GM18873 (cell line): Measurements from ENCODE around the gene VWA3A.
"Not testable (repeated sequence)": the region's sequence is repeated elsewhere in the genome, so short reads cannot be mapped to it uniquely, and the experiment has no call there.

Experiments used
- ATAC-seq: cut with Tn5 transposase; IDR thresholded peaks from one replicate; pipeline ENCODE4 v1.9.1; 2021; ENCODE audit warnings: mild to moderate bottlenecking, moderate library complexity, moderate number of reproducible peaks; ENCODE audit not compliant: unreplicated experiment, low FRiP score

The VWA3A gene

DNA sequence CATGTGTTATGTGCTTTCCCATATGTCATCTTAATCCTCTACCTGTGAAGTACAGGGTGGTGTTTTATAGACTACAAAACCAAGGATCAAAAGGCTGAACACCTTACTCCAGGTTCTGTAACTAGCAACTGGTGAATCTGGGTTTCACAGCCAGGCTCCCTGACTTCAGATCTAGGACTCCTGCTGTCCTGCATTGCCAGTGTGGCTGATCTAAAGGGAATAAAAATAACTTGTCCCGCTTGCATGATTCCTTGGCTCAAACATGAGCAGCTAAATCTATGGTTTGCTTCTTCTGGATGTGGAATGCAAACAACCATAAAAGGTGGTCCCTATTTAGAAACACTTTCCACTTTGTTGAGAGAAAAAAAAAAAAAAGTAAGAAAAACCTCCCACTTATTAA, 3.7 kb upstream of the VWA3A start:
- ATAC-seq, result no peak

DNA sequence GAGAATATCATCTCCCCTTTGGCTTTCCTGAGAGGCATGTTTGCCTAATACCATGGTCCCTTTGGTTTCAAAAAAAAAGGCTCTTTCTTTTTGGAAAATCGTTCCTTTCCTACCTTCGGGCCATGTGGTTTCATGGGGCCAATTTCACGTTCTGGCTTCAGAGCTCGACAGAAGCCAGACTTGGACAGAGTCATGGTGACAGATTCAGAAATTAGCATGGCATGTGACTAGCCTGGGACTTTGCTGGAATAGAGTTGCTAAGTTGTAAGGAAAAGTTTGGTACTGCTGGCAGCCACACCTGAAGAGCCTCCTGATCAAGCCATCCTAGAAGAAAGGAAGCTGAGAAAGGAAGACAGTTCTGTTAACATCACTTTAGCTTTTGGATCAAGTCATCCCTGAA, 2.4 kb upstream of the VWA3A start:
- ATAC-seq, result no peak

DNA sequence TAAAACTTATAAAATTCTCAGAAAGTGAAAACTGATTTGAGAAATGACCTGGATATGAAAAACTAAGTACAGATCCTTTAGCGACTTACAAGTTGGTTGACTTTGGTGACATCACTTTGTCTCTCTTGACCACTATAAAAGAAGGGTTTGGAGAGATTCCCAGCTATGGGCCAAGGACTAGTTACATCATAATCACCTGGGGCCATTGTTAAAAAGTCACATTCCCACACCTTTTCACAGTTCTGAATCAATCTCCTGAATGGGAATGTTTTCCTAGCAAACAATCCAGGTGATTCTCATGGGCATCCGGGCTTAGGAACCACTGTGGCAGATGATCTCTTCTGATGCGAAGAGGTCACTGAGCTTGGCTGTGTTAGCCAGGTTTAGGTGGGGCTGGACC, 620 bp upstream of the VWA3A start:
- no peak for ATAC-seq

DNA sequence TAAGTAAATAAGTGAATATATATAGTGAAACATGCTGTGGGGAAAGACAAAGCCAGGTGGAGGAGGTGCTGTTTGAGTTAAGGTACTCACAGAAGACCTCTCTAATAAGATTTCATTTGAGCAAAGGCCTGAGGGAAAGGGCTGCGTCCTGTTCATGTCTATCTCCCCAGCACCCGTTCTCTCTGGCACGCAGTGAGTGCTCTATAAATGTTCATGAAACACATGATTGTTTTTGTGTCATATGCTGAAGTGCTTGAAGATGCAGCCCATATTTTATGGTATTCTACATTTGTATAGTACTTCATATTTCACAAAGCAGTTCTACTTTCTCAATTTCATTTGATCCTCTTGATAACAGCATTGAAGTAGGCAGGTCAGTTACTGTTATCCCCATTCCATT, 990 bp downstream of the VWA3A start:
- ATAC-seq, result no peak

DNA sequence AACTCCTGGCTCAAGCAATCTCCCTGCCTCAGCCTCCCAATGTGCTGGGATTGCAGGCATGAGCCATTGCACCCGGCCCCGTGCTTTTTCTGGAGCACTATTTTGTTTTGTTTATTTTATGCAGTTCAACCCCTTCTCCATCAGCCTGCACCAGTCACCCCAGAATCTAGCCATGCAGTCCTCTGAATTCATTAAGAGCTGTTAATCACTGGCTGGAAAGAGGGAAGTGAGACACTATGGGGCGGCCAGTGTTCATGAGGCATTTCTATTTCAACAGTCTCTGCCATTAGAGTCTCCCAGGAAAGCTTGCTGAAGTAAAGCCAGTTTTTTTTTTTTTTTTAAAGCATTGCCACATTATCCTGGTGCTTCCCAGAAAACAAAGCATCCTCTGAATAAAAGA, 1.7 kb downstream of the VWA3A start:
- ATAC-seq, result no peak

- no peak for ATAC-seq
Observed at GRCh38 chr16:22098405-22099255, 6.3 kb downstream of the VWA3A start.

DNA sequence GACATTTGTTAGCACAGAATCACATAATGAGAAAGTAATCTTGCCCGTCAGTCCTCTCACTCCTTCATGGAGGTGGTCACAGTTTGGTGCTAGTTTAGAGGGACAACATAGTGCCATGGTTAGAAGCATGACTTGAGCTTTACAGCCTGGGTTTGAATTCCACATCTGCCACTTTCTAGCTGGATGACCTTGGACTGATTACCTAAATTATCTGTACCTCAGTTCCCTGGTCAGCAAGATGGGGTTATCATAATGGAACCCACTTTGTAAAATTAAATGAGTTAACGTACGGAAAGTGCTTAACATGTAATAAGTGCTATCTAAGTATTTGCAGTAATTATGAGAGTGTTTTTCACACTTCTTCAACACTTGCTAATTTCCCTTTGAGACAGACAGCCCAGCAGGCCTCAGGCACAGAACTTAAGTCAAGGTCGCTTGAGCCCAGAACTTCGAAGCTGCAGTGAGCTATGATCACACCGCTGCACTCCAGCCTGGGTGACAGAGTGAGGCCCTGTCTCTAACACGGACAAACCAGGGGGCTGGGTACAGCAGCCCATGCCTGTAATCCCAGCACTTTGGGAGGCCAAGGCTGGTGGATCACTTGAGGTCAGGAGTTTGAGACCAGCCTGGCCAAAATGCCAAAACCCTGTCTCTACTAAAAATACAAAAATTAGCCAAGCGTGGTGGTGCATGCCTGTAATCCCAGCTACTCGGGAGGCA, 7.1 kb downstream of the VWA3A start:
- ATAC-seq, result no peak

DNA sequence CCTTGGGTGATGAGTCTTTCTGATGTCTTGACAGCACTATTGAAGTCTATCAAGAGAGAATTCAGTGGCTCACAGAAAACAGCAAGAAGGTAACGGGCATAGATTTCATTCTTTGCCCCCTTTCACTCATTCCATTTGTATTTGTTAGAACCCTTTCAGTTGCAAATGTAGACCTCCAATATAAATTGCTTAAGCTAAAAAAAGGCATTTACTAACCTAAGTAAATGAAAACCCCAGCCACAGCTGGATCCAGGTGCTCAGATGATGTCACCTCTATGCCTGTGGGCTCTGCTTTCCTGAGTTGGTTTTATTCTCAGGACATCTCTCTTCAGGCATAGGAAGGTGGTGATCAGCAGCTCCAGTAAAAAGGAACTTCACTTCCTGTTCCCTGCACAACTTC, 11.1 kb downstream of the VWA3A start:
- no peak for ATAC-seq

GRCh38 chr16:22109258-22109898, 17.0 kb downstream of the VWA3A start:
- ATAC-seq, result no peak

DNA sequence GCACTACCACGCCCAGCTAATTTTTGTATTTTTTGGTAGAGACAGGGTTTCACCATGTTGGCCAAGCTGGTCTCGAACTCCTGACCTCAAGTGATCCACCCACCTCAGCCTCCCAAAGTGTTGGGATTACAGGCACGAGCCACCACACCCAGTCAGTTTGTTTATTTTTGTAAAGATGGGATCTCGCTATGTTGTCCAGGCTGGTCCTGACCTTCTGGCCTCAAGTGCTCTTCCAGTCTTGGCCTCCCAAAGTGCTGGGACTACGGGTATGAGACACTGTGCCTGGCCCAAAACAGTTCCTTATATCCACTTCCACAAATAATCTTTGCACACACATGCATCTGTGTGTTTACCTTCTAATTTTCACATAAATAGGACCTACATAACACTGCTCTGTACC, 19.3 kb downstream of the VWA3A start:
- not testable (repeated sequence) for ATAC-seq

DNA sequence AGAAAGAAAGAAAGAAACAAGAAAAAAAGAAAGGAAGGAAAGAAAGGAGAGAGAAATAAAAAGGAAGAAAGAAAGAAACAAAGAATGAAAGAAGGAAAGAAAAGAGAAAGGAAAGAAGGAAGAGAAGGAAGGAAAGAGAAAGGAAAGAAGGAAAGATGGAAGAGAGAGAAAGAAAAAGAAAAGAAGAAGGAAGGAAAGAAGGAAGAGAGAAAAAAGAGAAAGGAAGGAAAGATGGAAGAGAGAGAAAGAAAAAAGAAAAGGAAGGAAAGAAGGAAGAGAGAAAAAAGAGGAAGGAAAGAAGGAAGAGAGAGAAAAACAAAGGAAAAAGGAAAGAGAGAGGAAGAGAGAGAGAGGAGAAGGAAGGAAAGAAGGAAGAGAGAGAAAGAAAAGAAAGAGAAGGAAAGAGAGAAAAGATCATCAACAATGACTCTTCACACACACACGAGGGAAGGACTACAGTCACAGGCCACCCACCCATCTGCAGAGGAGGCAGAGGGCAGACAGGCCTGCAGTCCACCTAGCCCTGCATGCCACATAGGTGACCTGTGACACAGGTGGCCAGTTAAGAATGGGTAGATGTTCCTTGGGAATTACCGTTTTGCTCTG, 23.9 kb downstream of the VWA3A start:
- no peak for ATAC-seq

DNA sequence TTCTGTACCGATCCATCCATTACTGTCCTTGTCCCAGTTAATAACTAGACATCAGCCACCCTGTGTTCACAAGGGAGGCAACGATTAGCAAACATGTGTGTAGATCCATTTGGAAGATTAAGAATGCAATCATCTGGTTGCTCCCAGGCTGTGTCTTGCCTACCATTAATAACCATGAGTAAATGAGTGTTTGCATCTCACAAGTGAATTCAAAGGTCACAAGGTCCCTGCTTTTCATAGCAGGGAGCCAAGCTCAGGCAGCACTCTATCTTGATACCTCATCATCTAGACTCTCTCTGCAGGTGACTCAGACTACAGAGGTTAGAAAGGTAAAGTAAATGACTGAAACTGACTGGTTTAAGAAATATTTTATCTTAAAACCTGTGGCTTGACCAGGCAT, 25.3 kb downstream of the VWA3A start:
- ATAC-seq, result no peak

DNA sequence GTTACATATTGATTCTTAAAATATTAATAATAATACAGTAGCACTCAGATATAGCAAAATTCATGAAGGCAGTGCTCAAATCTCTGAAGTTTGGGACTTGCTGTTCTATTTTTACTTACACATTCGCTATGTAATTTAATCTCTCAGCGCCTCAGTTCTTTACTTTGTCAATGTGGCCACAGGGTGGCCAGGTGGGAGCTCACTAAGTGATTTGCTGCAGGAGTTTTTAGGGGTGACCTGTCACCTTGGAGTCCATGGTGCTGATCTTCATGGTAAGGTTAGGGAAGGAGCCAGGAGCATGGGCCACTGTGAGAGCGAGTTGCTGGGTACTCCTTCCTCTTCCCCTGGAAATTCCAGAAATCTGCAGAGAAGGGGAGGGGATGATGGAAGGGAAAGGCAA, 28.1 kb downstream of the VWA3A start:
- ATAC-seq, result no peak

DNA sequence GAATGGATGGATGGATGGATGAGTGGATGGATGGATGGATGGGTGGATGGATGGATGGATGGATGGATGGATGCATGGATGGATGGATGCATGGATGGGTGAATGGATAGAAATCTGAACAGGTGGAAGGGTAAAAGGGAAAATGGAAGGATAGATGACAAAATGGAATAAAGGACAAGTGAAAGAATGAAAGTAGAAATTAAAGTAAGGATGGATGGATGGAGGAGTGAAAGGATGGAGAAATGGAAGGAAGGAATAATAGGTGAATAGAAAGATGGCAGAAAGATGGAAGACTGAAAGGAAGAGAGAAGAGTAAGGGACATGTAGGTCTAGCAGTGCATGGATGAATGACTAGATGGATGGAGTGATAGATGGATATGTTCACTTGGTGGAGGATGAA, 29.9 kb downstream of the VWA3A start:
- no peak for ATAC-seq

DNA sequence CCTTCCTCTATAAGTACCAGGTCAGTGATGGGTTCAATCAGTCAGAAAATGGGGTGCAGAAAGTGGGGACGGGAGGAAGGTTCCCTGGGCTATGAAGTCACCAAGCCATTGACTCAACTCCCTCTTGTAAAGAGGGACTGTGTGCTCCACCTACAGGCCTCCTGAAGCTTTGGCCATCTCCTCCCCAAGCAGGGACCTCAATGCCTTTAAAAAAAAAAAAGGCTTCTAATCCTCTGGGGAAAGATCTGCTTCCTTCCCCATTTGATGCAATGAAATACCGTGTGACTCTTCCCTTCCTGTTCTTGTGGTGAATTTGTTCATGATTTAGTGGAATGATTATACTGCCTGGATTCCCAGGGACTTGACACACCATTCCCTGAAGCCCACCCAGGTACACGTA, 30.8 kb downstream of the VWA3A start:
- no peak for ATAC-seq

- ATAC-seq, result no peak
Observed at GRCh38 chr16:22123759-22124490, 31.6 kb downstream of the VWA3A start.

DNA sequence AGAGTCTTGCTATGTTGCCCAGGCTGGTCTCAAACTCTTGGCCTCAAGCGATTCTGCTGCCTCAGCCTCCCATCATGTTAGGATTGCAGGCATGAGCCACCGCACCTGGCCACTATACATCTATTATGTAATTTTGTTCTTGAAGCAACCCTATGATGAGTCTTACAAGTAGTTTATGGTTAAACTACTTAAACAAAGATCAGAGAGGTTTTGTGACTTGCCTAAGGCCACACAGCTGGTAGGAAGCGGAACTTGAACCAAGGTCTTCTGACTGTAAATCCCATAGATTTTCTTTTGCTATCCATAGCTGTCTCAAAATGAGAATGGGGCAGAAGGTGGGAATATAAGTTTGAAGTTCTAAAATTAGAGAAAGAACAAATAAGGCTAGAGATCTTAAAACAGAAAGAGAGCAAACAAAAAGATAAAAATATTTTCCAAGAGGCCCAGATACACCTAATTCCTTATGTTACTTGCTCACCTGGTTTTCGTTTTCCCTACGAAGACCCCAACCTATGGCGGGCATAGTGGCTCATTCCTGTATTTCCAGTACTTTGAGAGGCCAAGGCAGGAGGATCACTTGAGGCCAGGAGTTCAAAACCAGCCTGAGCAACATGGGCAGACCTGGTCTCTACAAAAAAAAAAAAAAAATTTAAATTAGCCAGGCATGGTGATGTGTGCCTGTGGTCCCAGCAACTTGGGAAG, 32.4 kb downstream of the VWA3A start:
- ATAC-seq, result no peak

GRCh38 chr16:22126037-22126558, 33.8 kb downstream of the VWA3A start:
- no peak for ATAC-seq

DNA sequence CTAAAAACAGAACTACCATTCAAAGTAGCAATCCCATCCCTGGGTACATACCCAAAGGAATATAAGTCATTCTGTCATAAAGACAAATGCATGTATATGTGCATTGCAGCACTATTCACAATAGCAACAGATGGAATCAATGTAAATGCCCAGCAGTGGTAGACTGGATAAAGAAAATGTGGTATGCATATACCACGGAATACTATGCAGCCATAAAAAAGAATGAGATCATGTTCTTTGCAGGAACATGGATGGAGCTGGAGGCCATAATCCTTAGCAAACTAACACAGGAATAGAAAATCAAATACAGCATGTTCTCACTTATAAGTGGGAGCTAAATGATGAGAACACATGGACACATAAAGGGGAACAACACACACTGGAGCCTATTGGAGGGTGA, 36.2 kb downstream of the VWA3A start:
- not testable (repeated sequence) for ATAC-seq

- ATAC-seq, result no peak
Observed at GRCh38 chr16:22130528-22130927, 38.2 kb downstream of the VWA3A start.
